Erythroblast (primary cell): Measurements from ENCODE around the gene KRR1.
"Not testable (repeated sequence)": the region's sequence is repeated elsewhere in the genome, so short reads cannot be mapped to it uniquely, and the experiment has no call there.

Experiments
- GATA1 ChIP-seq: IDR thresholded peaks from 2 replicates; pipeline ENCODE4 v1.6.1; 2011; ENCODE audit warnings: low read depth, mild to moderate bottlenecking, control low read depth, low read length, moderate library complexity
- POLR2A ChIP-seq: IDR thresholded peaks from 2 replicates; pipeline ENCODE4 v1.6.1; 2011; ENCODE audit warnings: mild to moderate bottlenecking, low read length

- not testable (repeated sequence) for TF ChIP-seq POLR2A, GATA1
Measured at GRCh38 chr12:75457866-75458265, 53.5 kb downstream of the KRR1 start.
